PFSK-1 (cell line): ENCODE data around the gene CAPN14.

ENCODE experiments used
- POLR2AphosphoS5 ChIP-seq: IDR thresholded peaks from 2 replicates; pipeline ENCODE4 v1.6.1; 2012; ENCODE audit warnings: low read depth, mild to moderate bottlenecking, control low read depth, low read length, moderate library complexity
- REST ChIP-seq, 2 experiments: IDR thresholded peaks; 2 replicates each; pipeline versions ENCODE4 v1.6.1 to v1.8.0; 2011 to 2012; ENCODE audit warnings: low read depth in 2 of 2, low read length in 2 of 2, control low read depth in 1 of 2, inconsistent platforms in 1 of 2, mild to moderate bottlenecking in 1 of 2, moderate library complexity in 1 of 2; ENCODE audit not compliant: insufficient read depth in 1 of 2
- TAF1 ChIP-seq: IDR thresholded peaks from 2 replicates; pipeline ENCODE4 v1.6.1; 2012; ENCODE audit warnings: low read length, control low read depth, borderline replicate concordance; ENCODE audit not compliant: insufficient read depth

DNA sequence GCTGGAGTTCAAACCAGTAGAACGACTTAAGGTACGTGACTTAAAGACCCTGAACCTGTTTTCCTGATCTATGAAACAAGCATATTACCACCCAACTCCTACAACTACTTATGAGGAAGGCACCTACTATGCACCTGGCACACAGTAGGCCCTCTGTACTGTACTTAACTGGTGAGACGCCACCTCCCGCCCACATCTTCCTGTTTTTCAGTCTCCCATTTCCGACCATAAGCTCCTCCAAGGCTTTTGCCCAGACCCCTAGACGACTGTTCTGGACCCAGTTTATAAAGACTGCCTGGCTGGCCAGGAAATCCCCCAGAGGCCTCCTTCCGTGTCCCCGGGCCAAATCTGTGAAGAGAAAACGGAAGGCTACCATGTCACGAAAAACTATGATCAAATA is 80.6 kb downstream of the CAPN14 start:
- no peak for TF ChIP-seq TAF1
- TF ChIP-seq POLR2AphosphoS5 = no peak
- no peak for TF ChIP-seq REST (IDR thresholded peaks at IDR 0.05; ENCODE audit: insufficient read depth in 1 of 2, low read depth in 2 of 2, low read length in 2 of 2)
